HuH-7 (cell line): ENCODE measurements around the gene TMEM202.
"Not testable (repeated sequence)": the region's sequence is repeated elsewhere in the genome, so short reads cannot be mapped to it uniquely, and the experiment has no call there.

ENCODE experiments used
- DNase-seq: peaks from one replicate; pipeline ENCODE4 v3.0.0; 2011; ENCODE audit warnings: low spot score

Gene TMEM202

GRCh38 chr15:72402726-72403125, 4.6 kb downstream of the TMEM202 start:
- DNase-seq: no peak

- no peak for DNase-seq
Measured at GRCh38 chr15:72404356-72404755, 6.3 kb downstream of the TMEM202 start.

- DNase-seq: no peak
Measured at GRCh38 chr15:72404841-72405240, 6.7 kb downstream of the TMEM202 start.

GRCh38 chr15:72406936-72407335, 8.8 kb downstream of the TMEM202 start:
- no peak for DNase-seq

GRCh38 chr15:72411111-72411510, 13.0 kb downstream of the TMEM202 start:
- no peak for DNase-seq

- no peak for DNase-seq
Measured at GRCh38 chr15:72411544-72411943, 13.4 kb downstream of the TMEM202 start.

GRCh38 chr15:72413337-72413736, 15.2 kb downstream of the TMEM202 start:
- not testable (repeated sequence) for DNase-seq

- DNase-seq: no peak
Measured at GRCh38 chr15:72415304-72415703, 17.2 kb downstream of the TMEM202 start.

- not testable (repeated sequence) for DNase-seq
Measured at GRCh38 chr15:72419768-72420167, 21.7 kb downstream of the TMEM202 start.

- DNase-seq: no peak
Measured at GRCh38 chr15:72420576-72420975, 22.5 kb downstream of the TMEM202 start.

- DNase-seq: no peak
Measured at GRCh38 chr15:72421484-72421883, 23.4 kb downstream of the TMEM202 start.

- no peak for DNase-seq
Measured at GRCh38 chr15:72423256-72423655, 25.2 kb downstream of the TMEM202 start.

GRCh38 chr15:72426753-72427152, 28.6 kb downstream of the TMEM202 start:
- no peak for DNase-seq

- DNase-seq: no peak
Measured at GRCh38 chr15:72437650-72438316, 39.7 kb downstream of the TMEM202 start.

- DNase-seq: not testable (repeated sequence)
Measured at GRCh38 chr15:72442848-72443247, 44.7 kb downstream of the TMEM202 start.

- DNase-seq: no peak
Measured at GRCh38 chr15:72445426-72445825, 47.3 kb downstream of the TMEM202 start.

GRCh38 chr15:72450805-72451204, 52.7 kb downstream of the TMEM202 start:
- no peak for DNase-seq

- DNase-seq: no peak
Measured at GRCh38 chr15:72451224-72451623, 53.1 kb downstream of the TMEM202 start.

GRCh38 chr15:72456684-72457083, 58.6 kb downstream of the TMEM202 start:
- DNase-seq: no peak
